Endodermal cell (in vitro differentiated cells): ENCODE measurements around the gene KLHDC7B. TPM values are rescaled to one million over a fixed set of nuclear protein-coding genes. Genes with fewer than 3 reads are reported as not detected.

Source experiments
- DNase-seq: peaks from one replicate; pipeline ENCODE4 v3.0.0-alpha.2; 2017
- H3K27ac ChIP-seq: 2 replicates; pipeline ENCODE4 v1.5.1; 2013; ENCODE audit warnings: mild to moderate bottlenecking, low read depth, low read length, moderate library complexity
- H3K27me3 ChIP-seq: 2 replicates; pipeline ENCODE4 v1.6.1; 2013; ENCODE audit warnings: mild to moderate bottlenecking, low read length, moderate library complexity; ENCODE audit not compliant: insufficient read depth, control insufficient read depth, poor library complexity, severe bottlenecking
- H3K36me3 ChIP-seq: 2 replicates; pipeline ENCODE4 v1.7.0; 2013; ENCODE audit warnings: mild to moderate bottlenecking, low read length, moderate library complexity; ENCODE audit not compliant: control insufficient read depth, insufficient read depth
- H3K4me1 ChIP-seq: one replicate; pipeline ENCODE4 v1.7.0; 2013; ENCODE audit warnings: low read length; ENCODE audit not compliant: control insufficient read depth, insufficient read depth
- H3K4me3 ChIP-seq: 2 replicates; pipeline ENCODE4 v1.5.1; 2013; ENCODE audit warnings: mild to moderate bottlenecking, low read length, moderate library complexity
- H3K9ac ChIP-seq: 2 replicates; pipeline ENCODE4 v1.6.1; 2013; ENCODE audit warnings: mild to moderate bottlenecking, low read length, moderate library complexity; ENCODE audit not compliant: poor library complexity, severe bottlenecking; ENCODE audit errors: extremely low read depth
- H3K9me3 ChIP-seq: 2 replicates; pipeline ENCODE4 v1.6.1; 2013; ENCODE audit warnings: mild to moderate bottlenecking, low read length, moderate library complexity; ENCODE audit not compliant: control insufficient read depth
- H3K27ac Mint-ChIP-seq: 2 replicates; pipeline ENCODE4 v1.8.0; 2020; ENCODE audit warnings: mixed read lengths
- H3K27me3 Mint-ChIP-seq: 2 replicates; pipeline ENCODE4 v1.8.0; 2021; ENCODE audit warnings: mild to moderate bottlenecking, mixed read lengths; ENCODE audit not compliant: insufficient read depth
- H3K36me3 Mint-ChIP-seq: 2 replicates; pipeline ENCODE4 v1.8.0; 2020; ENCODE audit warnings: low read depth, mixed read lengths
- H3K4me1 Mint-ChIP-seq: 2 replicates; pipeline ENCODE4 v1.8.0; 2020; ENCODE audit warnings: mixed read lengths
- H3K4me3 Mint-ChIP-seq: 2 replicates; pipeline ENCODE4 v1.8.0; 2020; ENCODE audit warnings: mild to moderate bottlenecking, moderate library complexity, mixed read lengths
- H3K9me3 Mint-ChIP-seq: 2 replicates; pipeline ENCODE4 v1.8.0; 2020; ENCODE audit warnings: mild to moderate bottlenecking, mixed read lengths
- CTCF ChIP-seq: fragments of 200-600 bp; sonication (generic); conservative IDR thresholded peaks from 2 replicates; pipeline ENCODE4 v1.5.0; 2021; ENCODE audit warnings: antibody characterized with exemption, mild to moderate bottlenecking
- WGBS, 2 experiments: methylation state at CpG; one replicate each; pipeline versions ENCODE4 v1.1.5 to v1.1.7; 2013; ENCODE audit warnings: missing lambda C conversion rate in 2 of 2, mixed read lengths in 1 of 2; ENCODE audit not compliant: insufficient coverage in 1 of 2, insufficient read length in 1 of 2; 5-methylcytosine and 5-hydroxymethylcytosine counted together
- total RNA-seq, 2 donors: library from RNA; stranded (reverse); fragmentation: NEBNext Ultra II Directional in 1 of 2; extraction: Animal tissue kit (Norgen Biotek cat#: 25700) in 1 of 2; gene quantifications; 2 replicates in 1 of 2; 3 replicates in 1 of 2; pipeline ENCODE4 v1.2.1, GENCODE V29; 2021

Gene KLHDC7B
- total RNA-seq, 2 donors from 2014 or later: not detected

GRCh38 chr22:50544078-50544745 is 1.5 kb upstream of the KLHDC7B start:
- Mint-ChIP-seq H3K4me3 (no peak overlapping the region), H3K27me3 (peaks cover 13% of the 10 kb centered on the region), H3K36me3 (no peaks in the 10 kb centered on the region), H3K4me1 (peaks cover 8% of the 10 kb centered on the region), H3K27ac (no peak overlapping the region), H3K9me3 (no peaks in the 10 kb centered on the region)
- H3K9me3 ChIP-seq: no peaks in the 10 kb centered on the region
- H3K4me1 ChIP-seq: no peaks in the 10 kb centered on the region
- no peak overlapping the region for H3K9ac ChIP-seq
- WGBS, 2 experiments: 14% methylated on average over 30 to 52 of the region's 52 CpGs
- peak; percentile 80 for TF ChIP-seq CTCF
- H3K27ac ChIP-seq: no peak overlapping the region
- H3K4me3 ChIP-seq: no peak overlapping the region
- DNase-seq: peak; percentile 95
- H3K27me3 ChIP-seq: peaks cover 14% of the 10 kb centered on the region
- H3K36me3 ChIP-seq: no peaks in the 10 kb centered on the region

GRCh38 chr22:50544746-50545253 is 899 bp upstream of the KLHDC7B start:
- TF ChIP-seq CTCF: no peak
- no peaks in the 10 kb centered on the region for H3K9me3 Mint-ChIP-seq
- H3K27ac Mint-ChIP-seq: no peak overlapping the region
- Histone ChIP-seq H3K9ac (no peak overlapping the region), H3K27me3 (peaks cover 14% of the 10 kb centered on the region), H3K9me3 (no peaks in the 10 kb centered on the region), H3K4me3 (no peak overlapping the region), H3K36me3 (no peaks in the 10 kb centered on the region), H3K4me1 (no peaks in the 10 kb centered on the region), H3K27ac (no peak overlapping the region)
- peaks cover 8% of the 10 kb centered on the region for H3K4me1 Mint-ChIP-seq
- H3K36me3 Mint-ChIP-seq: no peaks in the 10 kb centered on the region
- H3K4me3 Mint-ChIP-seq: no peak overlapping the region
- no peak for DNase-seq
- WGBS, 2 experiments: 88 to 100% methylated on average over 3 to 5 of the region's 5 CpGs
- peaks cover 13% of the 10 kb centered on the region for H3K27me3 Mint-ChIP-seq

- Histone ChIP-seq H3K9ac (no peak overlapping the region), H3K9me3 (no peaks in the 10 kb centered on the region), H3K4me1 (no peaks in the 10 kb centered on the region), H3K27me3 (peaks cover 14% of the 10 kb centered on the region), H3K36me3 (no peaks in the 10 kb centered on the region), H3K4me3 (no peak overlapping the region), H3K27ac (no peak overlapping the region)
- H3K4me3 Mint-ChIP-seq: no peak overlapping the region
- no peak for TF ChIP-seq CTCF
- peaks cover 13% of the 10 kb centered on the region for H3K27me3 Mint-ChIP-seq
- WGBS, 2 experiments: 95 to 96% methylated on average over 66 to 77 of the region's 78 CpGs
- no peaks in the 10 kb centered on the region for H3K9me3 Mint-ChIP-seq
- no peaks in the 10 kb centered on the region for H3K36me3 Mint-ChIP-seq
- no peak overlapping the region for H3K27ac Mint-ChIP-seq
- H3K4me1 Mint-ChIP-seq: peaks cover 3% of the 10 kb centered on the region
- peak; percentile 45 for DNase-seq
Observed at GRCh38 chr22:50546326-50547262, 895 bp downstream of the KLHDC7B start.
